ENCODE measurements around the gene FOXP4.

GRCh38 chr6:41636833-41637193 is 90.6 kb downstream of the FOXP4 start:
- TF ChIP-seq CTCF (IDR thresholded peaks at IDR 0.05) (no peak), POLR2AphosphoS5 (IDR thresholded peaks at IDR 0.05) (peak in 1 of 3 donors; percentile 40), POLR2A (IDR thresholded peaks at IDR 0.05) (no peak), EP300 (IDR thresholded peaks at IDR 0.05) (no peak)
